Measurements from ENCODE around the gene ANKRD65.
"Not testable (repeated sequence)": the region's sequence is repeated elsewhere in the genome, so short reads cannot be mapped to it uniquely, and the experiment has no call there.

Gene ANKRD65

DNA sequence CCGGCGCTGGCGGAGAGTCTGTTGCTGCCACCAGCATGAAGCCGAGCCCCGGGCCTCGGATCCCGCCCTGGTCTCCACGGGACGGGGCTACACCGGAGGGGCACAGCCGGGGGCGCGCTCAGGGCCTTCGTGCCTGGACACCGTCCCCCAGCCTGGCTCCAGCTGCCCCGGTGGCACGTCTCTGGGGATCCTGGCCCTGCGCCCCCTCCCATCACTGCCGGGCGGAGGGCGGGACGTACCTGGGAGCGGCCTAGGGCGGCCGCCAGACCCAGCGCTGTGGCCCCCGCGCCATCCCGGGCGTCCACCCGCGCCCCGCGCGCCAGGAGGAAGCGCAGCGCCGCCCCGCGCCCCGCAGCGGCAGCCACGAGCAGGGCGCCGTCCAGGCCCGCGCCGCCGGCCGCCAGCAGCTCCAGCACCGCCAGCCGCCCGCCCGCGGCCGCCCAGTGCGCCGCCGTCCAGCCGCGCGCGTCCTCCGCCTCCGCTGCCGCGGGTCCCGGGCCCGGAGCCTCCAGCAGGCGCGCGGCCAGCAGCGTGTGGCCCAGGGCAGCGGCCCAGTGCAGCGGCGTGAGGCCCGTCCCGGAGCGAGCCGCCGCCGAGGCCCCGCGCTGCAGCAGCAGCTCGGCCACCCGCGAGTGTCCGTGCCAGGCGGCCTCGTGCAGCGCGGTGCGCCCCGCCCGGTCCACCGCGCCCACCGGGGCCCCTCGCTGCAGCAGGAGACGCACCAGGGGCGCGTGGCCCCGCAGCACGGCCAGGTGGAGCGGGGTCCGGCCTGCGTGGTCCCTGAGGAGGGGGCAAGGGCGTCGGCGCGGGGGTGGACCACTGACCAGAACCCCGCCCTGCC is 1.0 kb downstream of the ANKRD65 start:
- TF ChIP-seq, protein P1, sequence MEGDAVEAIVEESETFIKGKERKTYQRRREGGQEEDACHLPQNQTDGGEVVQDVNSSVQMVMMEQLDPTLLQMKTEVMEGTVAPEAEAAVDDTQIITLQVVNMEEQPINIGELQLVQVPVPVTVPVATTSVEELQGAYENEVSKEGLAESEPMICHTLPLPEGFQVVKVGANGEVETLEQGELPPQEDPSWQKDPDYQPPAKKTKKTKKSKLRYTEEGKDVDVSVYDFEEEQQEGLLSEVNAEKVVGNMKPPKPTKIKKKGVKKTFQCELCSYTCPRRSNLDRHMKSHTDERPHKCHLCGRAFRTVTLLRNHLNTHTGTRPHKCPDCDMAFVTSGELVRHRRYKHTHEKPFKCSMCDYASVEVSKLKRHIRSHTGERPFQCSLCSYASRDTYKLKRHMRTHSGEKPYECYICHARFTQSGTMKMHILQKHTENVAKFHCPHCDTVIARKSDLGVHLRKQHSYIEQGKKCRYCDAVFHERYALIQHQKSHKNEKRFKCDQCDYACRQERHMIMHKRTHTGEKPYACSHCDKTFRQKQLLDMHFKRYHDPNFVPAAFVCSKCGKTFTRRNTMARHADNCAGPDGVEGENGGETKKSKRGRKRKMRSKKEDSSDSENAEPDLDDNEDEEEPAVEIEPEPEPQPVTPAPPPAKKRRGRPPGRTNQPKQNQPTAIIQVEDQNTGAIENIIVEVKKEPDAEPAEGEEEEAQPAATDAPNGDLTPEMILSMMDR (IDR thresholded peaks at IDR 0.05; ENCODE audit: insufficient read depth, missing control alignments) = no peak
- DNase-seq (ENCODE audit: insufficient read length, low spot score) (peak; percentile 10), FAIRE-seq (no peak)

DNA sequence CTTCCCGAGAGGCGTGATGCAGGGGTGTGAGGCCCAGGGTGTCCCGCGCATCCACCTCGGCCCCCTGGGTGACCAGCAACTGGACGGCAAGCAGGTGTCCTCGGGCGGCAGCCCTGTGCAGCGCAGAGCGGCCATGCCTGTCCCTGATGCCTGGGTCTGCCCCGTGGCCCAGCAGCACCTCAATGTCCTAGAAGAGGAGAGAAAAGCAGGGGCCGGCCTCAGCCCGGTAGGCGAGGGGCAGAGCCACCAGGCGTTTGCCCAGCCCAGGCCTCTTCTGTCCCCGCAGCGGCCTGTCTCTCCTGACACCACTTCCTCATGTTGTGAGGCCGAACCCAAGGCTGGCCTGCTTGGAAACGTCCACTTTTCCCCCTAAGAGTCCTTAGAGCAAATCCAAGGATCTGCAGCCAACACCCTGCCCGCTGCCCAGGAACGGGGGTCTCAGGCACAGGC is 1.7 kb downstream of the ANKRD65 start:
- TF ChIP-seq, protein P1 (IDR thresholded peaks at IDR 0.05; ENCODE audit: insufficient read depth, missing control alignments) = no peak
- FAIRE-seq (no peak), DNase-seq (ENCODE audit: insufficient read length, low spot score) (peak; percentile 3)

DNA sequence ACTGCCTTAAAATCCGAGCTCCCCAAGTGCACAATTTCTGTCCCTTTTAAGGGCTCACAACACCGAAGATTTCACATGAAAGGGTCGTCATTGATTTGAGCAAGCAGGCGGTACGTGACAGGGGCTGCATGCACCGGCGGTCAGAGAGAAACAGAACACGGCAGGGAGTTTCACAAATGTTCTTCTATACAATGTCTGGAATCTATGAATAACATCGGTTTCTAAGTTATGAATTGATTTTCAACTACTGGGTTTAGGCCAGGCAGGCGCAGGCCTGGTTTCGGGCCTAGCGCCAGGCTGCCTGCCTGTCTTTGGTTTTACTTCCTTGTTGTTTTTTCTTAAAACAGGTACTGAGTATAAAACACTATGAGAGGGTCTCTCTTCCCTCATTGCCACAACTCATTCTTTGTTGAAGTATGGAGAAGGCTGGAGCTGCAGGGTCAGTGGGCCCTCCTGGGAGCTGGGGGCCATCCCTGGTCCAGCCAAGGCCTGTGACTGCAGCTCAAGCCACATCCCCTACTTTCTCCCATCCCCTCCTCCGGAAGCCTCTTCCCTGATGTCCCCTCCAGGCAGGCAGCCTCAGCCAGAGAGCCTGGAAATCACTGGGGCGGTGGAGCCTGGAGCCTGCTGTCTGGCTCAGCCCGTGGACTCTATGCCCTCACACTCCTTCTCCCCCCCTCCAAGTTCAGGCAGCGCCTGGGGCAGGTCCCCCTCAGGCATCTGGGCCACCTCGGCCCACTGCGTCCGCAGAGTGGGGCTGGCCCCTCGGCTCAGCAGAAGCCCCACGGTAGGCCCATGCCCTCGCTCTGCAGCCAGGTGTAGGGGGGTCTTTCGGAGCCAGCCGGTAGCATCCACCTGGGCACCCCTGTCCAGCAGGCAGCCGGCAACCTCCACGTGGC is 2.4 kb downstream of the ANKRD65 start:
- TF ChIP-seq, protein P1 (IDR thresholded peaks at IDR 0.05; ENCODE audit: insufficient read depth, missing control alignments) = no peak
- FAIRE-seq (no peak), DNase-seq (ENCODE audit: insufficient read length, low spot score) (no peak)

DNA sequence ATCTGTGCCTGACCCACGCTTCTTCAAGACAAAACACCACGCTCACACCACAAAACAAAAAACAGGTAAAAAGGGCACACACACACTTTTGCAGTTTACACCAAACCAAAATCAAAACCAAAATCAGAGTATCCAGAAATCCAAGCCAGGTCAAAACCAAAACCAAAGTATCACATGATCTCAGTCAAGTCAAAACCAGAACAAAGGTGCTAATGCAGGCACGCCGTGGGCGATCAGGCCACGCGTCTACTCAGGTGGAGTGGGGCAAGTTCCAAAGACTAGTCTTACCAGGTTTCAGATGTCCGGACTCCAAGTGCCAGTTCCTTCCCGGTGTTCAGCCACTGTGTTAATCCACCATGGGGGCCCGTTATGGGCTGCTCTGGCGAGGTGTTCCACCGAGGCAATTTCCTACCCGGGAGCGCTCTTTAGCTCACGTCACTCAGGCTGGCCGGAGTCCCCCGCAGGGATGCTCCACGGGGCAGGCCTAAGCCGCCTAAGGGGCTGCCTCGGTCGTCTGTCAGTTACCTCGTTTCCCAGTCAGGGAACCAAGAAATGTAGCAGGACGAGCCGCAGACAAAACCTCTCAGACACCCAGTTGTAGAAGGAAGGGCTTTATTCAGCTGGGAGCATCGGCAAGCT is 3.1 kb downstream of the ANKRD65 start:
- FAIRE-seq; DNase-seq (ENCODE audit: insufficient read length, low spot score): not testable (repeated sequence)

DNA sequence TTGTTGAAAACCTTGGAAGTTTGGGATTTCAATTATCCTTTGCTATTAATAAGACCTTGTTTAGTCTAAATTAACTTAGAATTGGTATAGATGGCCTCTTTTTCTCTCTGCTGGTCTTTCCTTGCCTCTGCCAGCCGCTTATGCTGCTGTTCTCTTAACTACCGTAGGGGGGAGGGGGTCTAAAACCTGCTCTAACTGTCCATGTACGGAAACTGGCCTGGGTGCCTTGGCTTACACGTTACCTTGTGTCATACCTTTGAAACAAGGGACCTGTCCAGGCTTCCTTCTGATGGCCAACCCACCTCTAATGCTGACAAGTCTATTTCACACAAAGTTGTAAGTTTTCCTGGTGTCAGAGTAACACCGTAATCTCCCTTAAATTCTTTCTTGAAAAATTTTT is 3.7 kb downstream of the ANKRD65 start:
- not testable (repeated sequence) for FAIRE-seq; DNase-seq (ENCODE audit: insufficient read length, low spot score)

DNA sequence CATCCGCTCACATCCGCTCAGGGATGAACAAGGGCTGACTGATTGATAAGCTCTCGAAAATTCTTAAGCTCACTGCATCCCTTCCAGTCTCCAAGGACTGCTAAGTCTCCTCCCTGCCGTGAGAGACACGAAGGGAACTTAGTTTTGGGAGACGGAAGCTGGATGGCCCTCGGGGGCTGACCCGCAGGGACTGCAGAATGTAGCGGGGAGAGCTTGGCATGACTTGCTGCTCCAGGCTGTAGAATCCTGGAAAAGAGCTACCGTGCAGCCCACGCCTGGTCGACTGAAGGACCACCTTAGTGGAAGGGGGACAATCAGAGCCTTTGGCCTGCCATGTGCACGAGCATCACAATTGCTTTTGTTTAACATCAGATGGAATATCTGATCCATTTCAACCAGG is 5.3 kb downstream of the ANKRD65 start:
- TF ChIP-seq, protein P1 (IDR thresholded peaks at IDR 0.05; ENCODE audit: insufficient read depth, missing control alignments) = no peak
- no peak for DNase-seq (ENCODE audit: insufficient read length, low spot score)
- no peak for FAIRE-seq

DNA sequence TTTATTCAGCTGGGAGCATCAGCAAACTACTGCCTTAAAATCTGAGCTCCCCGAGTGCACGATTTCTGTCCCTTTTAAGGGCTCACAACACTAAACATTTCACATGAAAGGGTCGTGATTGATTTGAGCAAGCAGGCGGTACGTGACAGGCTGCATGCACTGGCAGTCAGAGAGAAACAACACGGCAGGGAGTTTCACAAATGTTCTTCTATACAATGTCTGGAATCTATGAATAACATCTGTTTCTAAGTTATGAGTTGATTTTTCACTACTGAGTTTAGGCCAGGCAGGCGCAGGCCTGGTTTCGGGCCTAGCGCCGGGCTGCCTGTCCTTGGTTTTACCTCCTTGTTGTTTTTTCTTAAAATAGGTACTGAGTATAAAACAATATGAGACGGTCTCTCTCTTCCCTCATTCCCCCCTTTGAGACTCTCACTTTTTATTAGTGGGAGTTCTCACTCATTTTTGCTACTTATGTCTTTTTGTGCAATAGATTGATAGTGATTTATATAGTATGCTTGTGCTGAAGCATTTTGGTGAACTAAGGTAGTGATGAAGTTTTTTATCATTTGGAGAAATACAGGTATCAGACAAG is 8.7 kb downstream of the ANKRD65 start:
- not testable (repeated sequence) for FAIRE-seq; DNase-seq (ENCODE audit: insufficient read length, low spot score)

DNA sequence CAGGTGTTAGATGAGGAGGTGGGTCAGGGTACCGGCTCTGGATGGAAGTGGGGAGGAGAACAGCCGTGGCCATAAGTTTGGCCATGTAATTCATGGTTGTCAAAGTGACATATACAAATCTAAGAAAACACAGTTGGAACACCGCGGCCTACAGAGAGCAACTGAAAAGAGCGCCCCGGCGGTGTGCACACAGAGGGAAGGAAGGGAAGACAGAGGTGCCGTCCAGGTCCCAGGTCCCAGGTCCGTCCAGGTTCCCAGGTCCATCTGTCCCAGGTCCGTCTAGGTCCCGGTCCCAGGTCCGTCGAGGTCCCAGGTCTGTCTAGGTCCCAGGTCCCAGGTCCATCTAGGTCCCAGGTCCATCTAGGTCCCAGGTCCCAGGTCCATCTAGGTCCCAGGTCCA is 9.4 kb downstream of the ANKRD65 start:
- DNase-seq (ENCODE audit: insufficient read length, low spot score) = no peak
- FAIRE-seq = no peak
- TF ChIP-seq, protein P1 (IDR thresholded peaks at IDR 0.05; ENCODE audit: insufficient read depth, missing control alignments) = no peak

DNA sequence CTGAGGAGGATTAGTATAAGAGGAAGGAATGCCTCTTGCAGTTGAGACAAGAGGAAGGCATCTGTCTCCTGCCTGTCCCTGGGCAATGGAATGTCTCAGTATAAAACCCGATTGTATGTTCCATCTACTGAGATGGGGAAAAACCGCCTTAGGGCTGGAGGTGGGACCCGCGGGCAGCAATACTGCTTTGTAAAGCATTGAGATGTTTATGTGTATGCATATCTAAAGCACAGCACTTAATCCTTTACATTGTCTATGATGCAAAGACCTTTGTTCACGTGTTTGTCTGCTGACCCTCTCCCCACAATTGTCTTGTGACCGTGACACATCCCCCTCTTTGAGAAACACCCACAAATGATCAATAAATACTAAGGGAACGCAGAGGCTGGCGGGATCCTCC is 10.8 kb downstream of the ANKRD65 start:
- FAIRE-seq; DNase-seq (ENCODE audit: insufficient read length, low spot score): not testable (repeated sequence)
